Bronchial epithelial cell (primary cell): ENCODE data around the gene SRD5A1. TPM values are rescaled to one million over a fixed set of nuclear protein-coding genes. Genes with fewer than 3 reads are reported as not detected.

Source experiments
- DNase-seq: peaks from one replicate; pipeline ENCODE4 v3.0.0-alpha.2; 2010; ENCODE audit warnings: low read depth
- FAIRE-seq: peaks from 2 replicates; lab custom pipeline; 2011; peaks lifted over from hg19 to GRCh38; lab: Jason Lieb, UNC
- H3K27me3 ChIP-seq: 2 replicates; pipeline ENCODE4 v1.5.1; 2011; ENCODE audit warnings: low read length; ENCODE audit not compliant: control insufficient read depth, insufficient read depth
- H3K36me3 ChIP-seq: 2 replicates; pipeline ENCODE4 v1.5.1; 2011; ENCODE audit warnings: low read length; ENCODE audit not compliant: control insufficient read depth, insufficient read depth
- H3K4me3 ChIP-seq: 2 replicates; pipeline ENCODE4 v1.5.1; 2011; ENCODE audit warnings: mild to moderate bottlenecking, low read depth, low read length, control low read depth
- total RNA-seq: library from RNA; depleted of rRNA; stranded (reverse); fragments of >200 nt; gene quantifications from 2 replicates; pipeline ENCODE4 v1.2.1, GENCODE V29; 2014
- TF ChIP-seq, protein P1 (sequence below): IDR thresholded peaks from 2 replicates; pipeline ENCODE4 v1.5.1; 2011; ENCODE audit warnings: mild to moderate bottlenecking, moderate library complexity, low read length, control low read depth, inconsistent platforms; ENCODE audit not compliant: insufficient read depth, severe bottlenecking

Gene SRD5A1
- total RNA-seq, 1 donor from 2014 or later: 24.0 TPM

GRCh38 chr5:6705959-6706358 is 72.7 kb downstream of the SRD5A1 start:
- Histone ChIP-seq H3K27me3 (no peaks in the 10 kb centered on the region), H3K36me3 (no peaks in the 10 kb centered on the region), H3K4me3 (no peak overlapping the region)
- FAIRE-seq (no peak), DNase-seq (no peak)
- TF ChIP-seq, protein P1, sequence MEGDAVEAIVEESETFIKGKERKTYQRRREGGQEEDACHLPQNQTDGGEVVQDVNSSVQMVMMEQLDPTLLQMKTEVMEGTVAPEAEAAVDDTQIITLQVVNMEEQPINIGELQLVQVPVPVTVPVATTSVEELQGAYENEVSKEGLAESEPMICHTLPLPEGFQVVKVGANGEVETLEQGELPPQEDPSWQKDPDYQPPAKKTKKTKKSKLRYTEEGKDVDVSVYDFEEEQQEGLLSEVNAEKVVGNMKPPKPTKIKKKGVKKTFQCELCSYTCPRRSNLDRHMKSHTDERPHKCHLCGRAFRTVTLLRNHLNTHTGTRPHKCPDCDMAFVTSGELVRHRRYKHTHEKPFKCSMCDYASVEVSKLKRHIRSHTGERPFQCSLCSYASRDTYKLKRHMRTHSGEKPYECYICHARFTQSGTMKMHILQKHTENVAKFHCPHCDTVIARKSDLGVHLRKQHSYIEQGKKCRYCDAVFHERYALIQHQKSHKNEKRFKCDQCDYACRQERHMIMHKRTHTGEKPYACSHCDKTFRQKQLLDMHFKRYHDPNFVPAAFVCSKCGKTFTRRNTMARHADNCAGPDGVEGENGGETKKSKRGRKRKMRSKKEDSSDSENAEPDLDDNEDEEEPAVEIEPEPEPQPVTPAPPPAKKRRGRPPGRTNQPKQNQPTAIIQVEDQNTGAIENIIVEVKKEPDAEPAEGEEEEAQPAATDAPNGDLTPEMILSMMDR: no peak

DNA sequence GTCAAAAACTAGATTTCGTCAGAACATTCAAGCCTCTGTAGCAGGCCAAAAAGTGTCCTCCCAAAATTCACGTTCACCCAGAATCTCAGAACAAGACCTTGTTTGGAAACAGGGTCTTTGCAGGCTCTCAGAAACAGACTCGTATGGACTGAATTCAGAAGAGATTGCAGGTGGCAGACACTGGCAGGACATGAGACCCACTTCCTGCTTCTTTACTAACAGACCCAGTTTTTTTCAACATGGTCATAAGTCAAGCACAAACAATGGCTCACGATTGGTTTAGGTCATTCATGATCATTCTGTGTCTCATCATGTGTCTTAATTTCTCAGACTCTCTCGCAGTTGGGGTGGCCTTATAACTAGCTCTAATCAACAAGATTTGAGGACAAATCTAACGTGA is 74.6 kb downstream of the SRD5A1 start:
- TF ChIP-seq, protein P1: no peak
- no peak for FAIRE-seq

GRCh38 chr5:6708814-6709213 is 75.6 kb downstream of the SRD5A1 start:
- no peaks in the 10 kb centered on the region for H3K27me3 ChIP-seq
- DNase-seq (no peak), FAIRE-seq (no peak)
- no peak overlapping the region for H3K4me3 ChIP-seq
- H3K36me3 ChIP-seq: no peaks in the 10 kb centered on the region
- TF ChIP-seq, protein P1: no peak

More for the DNA sequence above, 74.6 kb downstream of the SRD5A1 start:
- DNase-seq: no peak
- H3K4me3 ChIP-seq: no peak overlapping the region
- H3K36me3 ChIP-seq: no peaks in the 10 kb centered on the region
- H3K27me3 ChIP-seq: no peaks in the 10 kb centered on the region

DNA sequence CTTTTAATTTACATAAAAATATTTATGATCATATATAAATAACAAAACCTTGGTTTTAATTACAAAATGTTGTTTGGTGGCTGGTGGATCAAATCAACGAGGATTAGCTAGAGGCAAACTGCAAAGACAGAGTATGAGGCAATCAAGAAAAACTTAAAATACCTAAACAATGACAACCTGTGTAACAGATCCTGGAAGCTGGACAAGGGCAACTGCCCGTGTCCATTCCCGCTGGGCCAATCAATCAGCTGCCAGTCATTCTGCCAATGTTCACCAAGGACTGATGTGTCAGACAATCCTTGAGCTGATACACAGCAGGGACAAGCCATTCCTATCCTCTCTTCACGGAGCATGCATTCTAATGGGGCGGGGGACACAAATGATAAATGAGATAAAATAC is 76.8 kb downstream of the SRD5A1 start:
- DNase-seq (no peak), FAIRE-seq (no peak)
- Histone ChIP-seq H3K4me3 (no peak overlapping the region), H3K27me3 (no peaks in the 10 kb centered on the region), H3K36me3 (no peaks in the 10 kb centered on the region)
- TF ChIP-seq, protein P1: no peak

DNA sequence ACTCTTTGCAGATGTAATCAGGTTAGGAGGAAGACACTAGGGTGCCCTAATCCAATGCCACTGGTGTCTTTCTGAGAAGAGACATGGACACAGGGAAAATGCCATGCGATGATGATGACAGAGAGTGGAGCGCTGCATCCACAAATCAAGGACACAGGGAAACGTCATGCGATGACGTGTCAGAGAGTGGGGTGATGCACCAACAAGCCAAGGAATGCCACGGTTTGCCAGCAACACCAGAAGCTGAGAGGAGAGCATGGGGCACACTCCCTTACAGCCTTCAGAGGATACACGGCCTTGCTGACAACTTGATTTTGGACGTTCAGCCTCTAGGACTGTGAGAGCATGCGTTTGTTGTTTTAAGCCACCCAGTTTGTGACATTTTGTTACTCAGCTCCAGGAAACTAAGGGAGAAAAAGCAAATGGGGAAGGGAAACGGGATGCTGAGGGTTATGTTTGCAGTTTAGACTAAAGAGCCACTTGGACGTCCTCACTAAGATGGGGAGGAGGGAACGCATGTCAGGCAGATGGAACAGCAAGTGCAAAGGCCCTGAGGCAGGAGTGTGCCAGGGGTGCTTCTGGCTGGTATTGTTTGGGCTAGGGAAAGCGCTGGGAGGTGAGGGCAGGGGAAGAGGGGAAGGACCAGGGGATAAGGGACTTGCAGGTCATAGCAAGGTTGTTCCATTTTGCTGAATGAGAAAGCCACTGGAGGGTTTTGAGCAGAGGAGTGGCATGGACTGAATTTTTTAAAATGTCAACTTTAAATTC is 77.5 kb downstream of the SRD5A1 start:
- FAIRE-seq: no peak
- Histone ChIP-seq H3K27me3 (no peaks in the 10 kb centered on the region), H3K36me3 (no peaks in the 10 kb centered on the region), H3K4me3 (no peak overlapping the region)
- TF ChIP-seq, protein P1: no peak
- no peak for DNase-seq
